Endodermal cell (in vitro differentiated cells): ENCODE data around the gene TLNRD1. TPM values are rescaled to one million over a fixed set of nuclear protein-coding genes. Genes with fewer than 3 reads are reported as not detected.

Experiments
- DNase-seq: peaks from one replicate; pipeline ENCODE4 v3.0.0-alpha.2; 2017
- H3K27ac ChIP-seq: 2 replicates; pipeline ENCODE4 v1.5.1; 2013; ENCODE audit warnings: mild to moderate bottlenecking, low read depth, low read length, moderate library complexity
- H3K27me3 ChIP-seq: 2 replicates; pipeline ENCODE4 v1.6.1; 2013; ENCODE audit warnings: mild to moderate bottlenecking, low read length, moderate library complexity; ENCODE audit not compliant: insufficient read depth, control insufficient read depth, poor library complexity, severe bottlenecking
- H3K36me3 ChIP-seq: 2 replicates; pipeline ENCODE4 v1.7.0; 2013; ENCODE audit warnings: mild to moderate bottlenecking, low read length, moderate library complexity; ENCODE audit not compliant: control insufficient read depth, insufficient read depth
- H3K4me1 ChIP-seq: one replicate; pipeline ENCODE4 v1.7.0; 2013; ENCODE audit warnings: low read length; ENCODE audit not compliant: control insufficient read depth, insufficient read depth
- H3K4me3 ChIP-seq: 2 replicates; pipeline ENCODE4 v1.5.1; 2013; ENCODE audit warnings: mild to moderate bottlenecking, low read length, moderate library complexity
- H3K9ac ChIP-seq: 2 replicates; pipeline ENCODE4 v1.6.1; 2013; ENCODE audit warnings: mild to moderate bottlenecking, low read length, moderate library complexity; ENCODE audit not compliant: poor library complexity, severe bottlenecking; ENCODE audit errors: extremely low read depth
- H3K9me3 ChIP-seq: 2 replicates; pipeline ENCODE4 v1.6.1; 2013; ENCODE audit warnings: mild to moderate bottlenecking, low read length, moderate library complexity; ENCODE audit not compliant: control insufficient read depth
- H3K27ac Mint-ChIP-seq: 2 replicates; pipeline ENCODE4 v1.8.0; 2020; ENCODE audit warnings: mixed read lengths
- H3K27me3 Mint-ChIP-seq: 2 replicates; pipeline ENCODE4 v1.8.0; 2021; ENCODE audit warnings: mild to moderate bottlenecking, mixed read lengths; ENCODE audit not compliant: insufficient read depth
- H3K36me3 Mint-ChIP-seq: 2 replicates; pipeline ENCODE4 v1.8.0; 2020; ENCODE audit warnings: low read depth, mixed read lengths
- H3K4me1 Mint-ChIP-seq: 2 replicates; pipeline ENCODE4 v1.8.0; 2020; ENCODE audit warnings: mixed read lengths
- H3K4me3 Mint-ChIP-seq: 2 replicates; pipeline ENCODE4 v1.8.0; 2020; ENCODE audit warnings: mild to moderate bottlenecking, moderate library complexity, mixed read lengths
- H3K9me3 Mint-ChIP-seq: 2 replicates; pipeline ENCODE4 v1.8.0; 2020; ENCODE audit warnings: mild to moderate bottlenecking, mixed read lengths
- CTCF ChIP-seq: fragments of 200-600 bp; sonication (generic); conservative IDR thresholded peaks from 2 replicates; pipeline ENCODE4 v1.5.0; 2021; ENCODE audit warnings: antibody characterized with exemption, mild to moderate bottlenecking
- WGBS, 2 experiments: methylation state at CpG; one replicate each; pipeline versions ENCODE4 v1.1.5 to v1.1.7; 2013; ENCODE audit warnings: missing lambda C conversion rate in 2 of 2, mixed read lengths in 1 of 2; ENCODE audit not compliant: insufficient coverage in 1 of 2, insufficient read length in 1 of 2; 5-methylcytosine and 5-hydroxymethylcytosine counted together
- total RNA-seq, 2 donors: library from RNA; stranded (reverse); fragmentation: NEBNext Ultra II Directional in 1 of 2; extraction: Animal tissue kit (Norgen Biotek cat#: 25700) in 1 of 2; gene quantifications; 2 replicates in 1 of 2; 3 replicates in 1 of 2; pipeline ENCODE4 v1.2.1, GENCODE V29; 2021

The TLNRD1 gene
- total RNA-seq, 2 donors from 2014 or later, result 25.1 to 28.2 TPM

- no peak for DNase-seq
- peaks cover 24% of the 10 kb centered on the region for H3K4me1 Mint-ChIP-seq
- no peaks in the 10 kb centered on the region for H3K9me3 ChIP-seq
- no peaks in the 10 kb centered on the region for H3K4me1 ChIP-seq
- H3K36me3 Mint-ChIP-seq, result peaks cover 16% of the 10 kb centered on the region
- no peaks in the 10 kb centered on the region for H3K27me3 Mint-ChIP-seq
- H3K9ac ChIP-seq, result no peak overlapping the region
- TF ChIP-seq CTCF, result no peak
- no peak overlapping the region for H3K4me3 Mint-ChIP-seq
- peaks cover 29% of the 10 kb centered on the region for H3K36me3 ChIP-seq
- no peak overlapping the region for H3K27ac Mint-ChIP-seq
- no peaks in the 10 kb centered on the region for H3K27me3 ChIP-seq
- H3K4me3 ChIP-seq, result no peak overlapping the region
- no peaks in the 10 kb centered on the region for H3K9me3 Mint-ChIP-seq
- no peak overlapping the region for H3K27ac ChIP-seq
- 90 to 94% methylated on average over 7 to 9 of the region's 9 CpGs for WGBS, 2 experiments
Measured at GRCh38 chr15:80984856-80985255, 15.9 kb upstream of the TLNRD1 start.

- peaks cover 9% of the 10 kb centered on the region for H3K36me3 Mint-ChIP-seq
- WGBS, 2 experiments, result 94 to 97% methylated on average over 4 to 5 of the region's 5 CpGs
- Histone ChIP-seq H3K27ac (no peak overlapping the region), H3K4me1 (no peaks in the 10 kb centered on the region), H3K27me3 (no peaks in the 10 kb centered on the region), H3K4me3 (peak overlapping the region; percentile 71), H3K9ac (no peak overlapping the region), H3K36me3 (peaks cover 19% of the 10 kb centered on the region), H3K9me3 (no peaks in the 10 kb centered on the region)
- TF ChIP-seq CTCF, result no peak
- peaks cover 25% of the 10 kb centered on the region for H3K4me1 Mint-ChIP-seq
- no peak for DNase-seq
- H3K4me3 Mint-ChIP-seq, result no peak overlapping the region
- H3K9me3 Mint-ChIP-seq, result no peaks in the 10 kb centered on the region
- no peaks in the 10 kb centered on the region for H3K27me3 Mint-ChIP-seq
- no peak overlapping the region for H3K27ac Mint-ChIP-seq
Measured at GRCh38 chr15:80985981-80986380, 14.7 kb upstream of the TLNRD1 start.

- WGBS, 2 experiments, result 87% methylated on average over 1 of the region's 1 CpG; no CpG with 5 or more reads in 1 of the 2 experiments
- peak overlapping the region; percentile 71 for H3K4me3 ChIP-seq
- no peak for TF ChIP-seq CTCF
- H3K4me3 Mint-ChIP-seq, result peak overlapping the region; percentile 26
- H3K4me1 ChIP-seq, result no peaks in the 10 kb centered on the region
- H3K27me3 ChIP-seq, result no peaks in the 10 kb centered on the region
- H3K36me3 Mint-ChIP-seq, result peaks cover 9% of the 10 kb centered on the region
- no peaks in the 10 kb centered on the region for H3K27me3 Mint-ChIP-seq
- H3K27ac Mint-ChIP-seq, result peak overlapping the region; percentile 67
- no peak overlapping the region for H3K27ac ChIP-seq
- H3K36me3 ChIP-seq, result peaks cover 19% of the 10 kb centered on the region
- DNase-seq, result no peak
- H3K9me3 Mint-ChIP-seq, result no peaks in the 10 kb centered on the region
- H3K9me3 ChIP-seq, result no peaks in the 10 kb centered on the region
- H3K9ac ChIP-seq, result no peak overlapping the region
- peaks cover 27% of the 10 kb centered on the region for H3K4me1 Mint-ChIP-seq
Measured at GRCh38 chr15:80986487-80986886, 14.2 kb upstream of the TLNRD1 start.
